T-helper 2 cell treated with Interferon-gamma antibody and Interleukin-4, amounts not matched to agents 5 μg/mL and 100 μg/mL, for 36 hours (primary cell): ENCODE measurements around the gene HS6ST2.

ENCODE experiments used
- DNase-seq: peaks from one replicate; pipeline ENCODE4 v3.0.0; 2021; ENCODE audit warnings: low spot score
- H3K27ac Mint-ChIP-seq: one replicate; pipeline ENCODE4 v1.8.0; 2021; ENCODE audit warnings: mild to moderate bottlenecking, mixed read lengths
- H3K27me3 Mint-ChIP-seq: one replicate; pipeline ENCODE4 v1.8.0; 2021; ENCODE audit warnings: low read depth, mixed read lengths
- H3K36me3 Mint-ChIP-seq: one replicate; pipeline ENCODE4 v1.8.0; 2021; ENCODE audit warnings: low read depth, mixed read lengths
- H3K4me1 Mint-ChIP-seq: one replicate; pipeline ENCODE4 v1.8.0; 2021; ENCODE audit warnings: low read depth, mixed read lengths
- H3K4me3 Mint-ChIP-seq: one replicate; pipeline ENCODE4 v1.8.0; 2022; ENCODE audit warnings: mild to moderate bottlenecking, moderate library complexity, mixed read lengths
- H3K9me3 Mint-ChIP-seq: one replicate; pipeline ENCODE4 v1.8.0; 2021; ENCODE audit warnings: mixed read lengths

Gene HS6ST2

GRCh38 chrX:132853040-132853439 lies 105.4 kb downstream of the HS6ST2 start:
- no peak overlapping the region for H3K4me3 Mint-ChIP-seq
- peaks cover 11% of the 10 kb centered on the region for H3K4me1 Mint-ChIP-seq
- DNase-seq = no peak
- peaks cover 6% of the 10 kb centered on the region for H3K9me3 Mint-ChIP-seq
- peaks cover 2% of the 10 kb centered on the region for H3K36me3 Mint-ChIP-seq
- peaks cover 8% of the 10 kb centered on the region for H3K27me3 Mint-ChIP-seq
- H3K27ac Mint-ChIP-seq = no peak overlapping the region

GRCh38 chrX:132848296-132848970 lies 110.0 kb downstream of the HS6ST2 start:
- no peak for DNase-seq
- Mint-ChIP-seq H3K4me3 (no peak overlapping the region), H3K27me3 (peaks cover 12% of the 10 kb centered on the region), H3K4me1 (no peaks in the 10 kb centered on the region), H3K9me3 (no peaks in the 10 kb centered on the region), H3K27ac (no peak overlapping the region), H3K36me3 (no peaks in the 10 kb centered on the region)

GRCh38 chrX:132843363-132843762 lies 115.1 kb downstream of the HS6ST2 start:
- Mint-ChIP-seq H3K4me1 (no peaks in the 10 kb centered on the region), H3K27me3 (peaks cover 4% of the 10 kb centered on the region), H3K9me3 (no peaks in the 10 kb centered on the region), H3K4me3 (no peak overlapping the region), H3K27ac (no peak overlapping the region), H3K36me3 (no peaks in the 10 kb centered on the region)
- DNase-seq = no peak

GRCh38 chrX:132842460-132843238 lies 115.8 kb downstream of the HS6ST2 start:
- Mint-ChIP-seq H3K27ac (no peak overlapping the region), H3K27me3 (peaks cover 4% of the 10 kb centered on the region), H3K9me3 (no peaks in the 10 kb centered on the region), H3K4me1 (no peaks in the 10 kb centered on the region), H3K36me3 (no peaks in the 10 kb centered on the region), H3K4me3 (no peak overlapping the region)
- DNase-seq = no peak

GRCh38 chrX:132837967-132838366 lies 120.5 kb downstream of the HS6ST2 start:
- Mint-ChIP-seq H3K4me3 (no peak overlapping the region), H3K4me1 (no peaks in the 10 kb centered on the region), H3K27ac (no peak overlapping the region), H3K9me3 (no peaks in the 10 kb centered on the region), H3K27me3 (peaks cover 2% of the 10 kb centered on the region), H3K36me3 (no peaks in the 10 kb centered on the region)
- DNase-seq = no peak

- Mint-ChIP-seq H3K27me3 (peaks cover 2% of the 10 kb centered on the region), H3K36me3 (no peaks in the 10 kb centered on the region), H3K9me3 (no peaks in the 10 kb centered on the region), H3K4me3 (no peak overlapping the region), H3K4me1 (no peaks in the 10 kb centered on the region), H3K27ac (no peak overlapping the region)
- DNase-seq = no peak
Observed at GRCh38 chrX:132837126-132837525, 121.3 kb downstream of the HS6ST2 start.

- no peaks in the 10 kb centered on the region for H3K36me3 Mint-ChIP-seq
- H3K27ac Mint-ChIP-seq = no peak overlapping the region
- no peak overlapping the region for H3K4me3 Mint-ChIP-seq
- H3K27me3 Mint-ChIP-seq = peaks cover 2% of the 10 kb centered on the region
- DNase-seq = no peak
- H3K9me3 Mint-ChIP-seq = no peaks in the 10 kb centered on the region
- H3K4me1 Mint-ChIP-seq = no peaks in the 10 kb centered on the region
Observed at GRCh38 chrX:132836471-132836870, 122.0 kb downstream of the HS6ST2 start.

GRCh38 chrX:132834741-132835140 lies 123.7 kb downstream of the HS6ST2 start:
- no peaks in the 10 kb centered on the region for H3K36me3 Mint-ChIP-seq
- no peaks in the 10 kb centered on the region for H3K9me3 Mint-ChIP-seq
- no peak overlapping the region for H3K4me3 Mint-ChIP-seq
- DNase-seq = no peak
- no peaks in the 10 kb centered on the region for H3K4me1 Mint-ChIP-seq
- H3K27me3 Mint-ChIP-seq = peaks cover 2% of the 10 kb centered on the region
- no peak overlapping the region for H3K27ac Mint-ChIP-seq

GRCh38 chrX:132834109-132834508 lies 124.3 kb downstream of the HS6ST2 start:
- no peaks in the 10 kb centered on the region for H3K4me1 Mint-ChIP-seq
- H3K36me3 Mint-ChIP-seq = no peaks in the 10 kb centered on the region
- no peak overlapping the region for H3K4me3 Mint-ChIP-seq
- H3K27ac Mint-ChIP-seq = no peak overlapping the region
- no peak for DNase-seq
- no peaks in the 10 kb centered on the region for H3K9me3 Mint-ChIP-seq
- H3K27me3 Mint-ChIP-seq = peaks cover 2% of the 10 kb centered on the region

GRCh38 chrX:132833373-132833772 lies 125.1 kb downstream of the HS6ST2 start:
- no peak for DNase-seq
- Mint-ChIP-seq H3K27me3 (peaks cover 2% of the 10 kb centered on the region), H3K4me1 (no peaks in the 10 kb centered on the region), H3K4me3 (no peak overlapping the region), H3K36me3 (no peaks in the 10 kb centered on the region), H3K9me3 (no peaks in the 10 kb centered on the region), H3K27ac (no peak overlapping the region)

- Mint-ChIP-seq H3K4me3 (no peak overlapping the region), H3K27me3 (peaks cover 2% of the 10 kb centered on the region), H3K9me3 (no peaks in the 10 kb centered on the region), H3K4me1 (no peaks in the 10 kb centered on the region), H3K36me3 (no peaks in the 10 kb centered on the region), H3K27ac (no peak overlapping the region)
- DNase-seq = no peak
Observed at GRCh38 chrX:132831336-132831973, 127.0 kb downstream of the HS6ST2 start.

- Mint-ChIP-seq H3K4me3 (no peak overlapping the region), H3K9me3 (no peaks in the 10 kb centered on the region), H3K27ac (no peak overlapping the region), H3K27me3 (no peaks in the 10 kb centered on the region), H3K36me3 (no peaks in the 10 kb centered on the region), H3K4me1 (no peaks in the 10 kb centered on the region)
- no peak for DNase-seq
Observed at GRCh38 chrX:132822634-132823012, 135.8 kb downstream of the HS6ST2 start.

GRCh38 chrX:132821974-132822633 lies 136.3 kb downstream of the HS6ST2 start:
- no peak for DNase-seq
- Mint-ChIP-seq H3K27me3 (no peaks in the 10 kb centered on the region), H3K36me3 (no peaks in the 10 kb centered on the region), H3K27ac (no peak overlapping the region), H3K4me1 (no peaks in the 10 kb centered on the region), H3K9me3 (no peaks in the 10 kb centered on the region), H3K4me3 (no peak overlapping the region)

- DNase-seq = no peak
- Mint-ChIP-seq H3K27me3 (no peaks in the 10 kb centered on the region), H3K27ac (no peak overlapping the region), H3K9me3 (no peaks in the 10 kb centered on the region), H3K4me3 (no peak overlapping the region), H3K36me3 (no peaks in the 10 kb centered on the region), H3K4me1 (no peaks in the 10 kb centered on the region)
Observed at GRCh38 chrX:132820675-132821074, 137.8 kb downstream of the HS6ST2 start.
